Cerebellar cortex (tissue), 1 donor: ENCODE measurements around the gene PRKD3.
"Not testable (repeated sequence)": the region's sequence is repeated elsewhere in the genome, so short reads cannot be mapped to it uniquely, and the experiment has no call there.

Source experiments
- DNase-seq: peaks from one replicate; pipeline ENCODE4 v3.0.0-alpha.2; 2015; ENCODE audit warnings: low spot score

PRKD3 gene

DNA sequence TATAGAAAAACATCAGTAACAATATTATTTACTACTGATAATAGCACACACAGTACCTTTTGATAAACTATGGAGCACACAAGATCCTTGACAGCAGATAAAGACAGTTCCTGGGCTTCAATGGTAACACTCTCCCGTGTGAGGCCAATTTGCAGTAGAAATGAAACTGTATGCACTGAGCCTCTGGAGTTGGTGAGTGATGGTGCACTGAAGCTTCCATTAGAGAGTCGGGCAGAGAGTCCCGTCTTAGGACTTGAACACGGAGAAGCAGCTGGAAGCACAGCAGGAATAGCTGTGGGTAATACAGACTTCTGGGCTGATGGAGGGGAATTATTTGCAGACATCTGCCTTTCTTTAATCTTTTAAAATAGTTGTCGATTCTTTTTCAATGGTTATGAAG is 8.5 kb downstream of the PRKD3 start:
- no peak for DNase-seq

DNA sequence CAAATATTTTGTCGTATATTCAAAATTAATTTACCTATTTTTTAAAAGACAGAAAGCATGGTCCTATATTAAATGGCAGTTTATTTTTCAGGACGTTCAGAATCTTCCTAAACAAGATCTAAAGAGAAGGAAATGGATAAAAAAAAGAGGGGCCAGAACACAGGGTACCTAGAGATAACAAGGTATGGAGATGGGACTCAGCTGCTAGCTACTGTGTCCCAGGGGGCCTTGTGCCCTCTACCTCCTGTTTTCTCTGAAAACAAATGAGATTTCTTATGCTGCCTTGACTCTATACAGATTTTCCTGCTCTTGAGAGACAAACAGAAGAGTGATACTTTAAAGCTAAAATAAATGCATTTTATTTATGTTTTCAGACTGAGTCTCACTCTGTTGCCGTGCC is 9.3 kb downstream of the PRKD3 start:
- no peak for DNase-seq

DNA sequence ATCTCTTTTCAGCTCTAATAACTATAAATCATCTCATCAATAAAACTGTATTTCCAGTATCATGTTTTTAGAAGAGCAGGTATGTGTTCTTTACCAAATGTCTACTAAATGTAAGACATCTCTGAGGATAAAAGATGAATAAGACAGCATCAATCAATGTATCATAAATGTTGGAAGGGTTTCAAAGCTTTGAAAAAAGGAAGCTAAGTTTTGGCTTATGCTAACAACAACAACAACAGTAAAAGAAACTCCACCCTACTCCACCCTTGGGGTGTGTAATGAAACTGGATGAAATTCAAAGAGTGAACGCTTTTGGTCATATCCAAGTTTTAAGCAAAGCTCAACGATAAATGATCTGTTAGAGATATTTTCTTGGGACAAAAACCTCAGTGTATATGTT is 17.1 kb downstream of the PRKD3 start:
- no peak for DNase-seq

DNA sequence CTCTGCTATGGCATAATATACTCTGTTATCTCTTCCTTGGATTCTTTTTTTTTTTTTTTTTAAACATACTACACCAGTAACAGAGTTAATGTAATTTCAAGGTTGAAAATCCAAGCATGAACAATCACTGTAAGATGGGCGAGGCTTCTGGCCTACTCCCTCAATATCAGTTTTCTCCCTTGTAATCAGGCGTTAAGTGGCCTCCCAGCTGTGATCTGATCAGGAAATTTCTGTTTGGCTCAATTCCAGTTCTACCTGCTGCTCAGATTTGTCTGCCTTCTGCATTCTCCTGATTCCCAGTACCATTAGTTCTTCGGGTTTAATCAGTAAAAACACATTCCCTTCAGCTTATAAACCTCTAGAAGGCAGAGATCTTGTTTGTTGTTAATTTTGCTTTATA is 18.6 kb downstream of the PRKD3 start:
- no peak for DNase-seq

DNA sequence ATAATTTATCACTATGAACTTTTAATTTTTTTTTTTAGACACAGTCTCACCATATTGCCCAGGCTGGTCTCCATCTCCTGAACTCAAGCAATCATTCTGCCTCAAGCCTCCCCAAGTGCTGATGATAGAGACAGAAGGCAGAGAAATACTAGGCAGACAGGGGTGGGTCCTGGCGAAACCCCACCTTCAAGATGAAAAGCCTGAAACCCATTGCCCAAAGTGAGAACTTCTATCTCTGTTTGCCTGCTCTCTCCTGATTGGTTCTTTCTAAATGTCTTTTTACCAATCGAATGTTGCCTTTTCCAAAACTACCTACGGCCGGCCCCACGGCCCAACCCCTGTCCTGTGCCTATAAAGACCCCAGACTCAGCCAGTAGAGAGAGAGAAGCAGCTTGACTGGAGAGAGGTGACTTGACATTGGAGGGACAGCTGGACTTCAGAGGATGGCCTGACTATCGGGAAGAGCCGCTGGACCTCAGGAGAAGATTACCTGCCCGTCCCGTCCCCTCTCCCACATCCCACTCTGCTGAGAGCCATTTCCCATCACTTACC is 21.9 kb downstream of the PRKD3 start:
- DNase-seq = no peak

DNA sequence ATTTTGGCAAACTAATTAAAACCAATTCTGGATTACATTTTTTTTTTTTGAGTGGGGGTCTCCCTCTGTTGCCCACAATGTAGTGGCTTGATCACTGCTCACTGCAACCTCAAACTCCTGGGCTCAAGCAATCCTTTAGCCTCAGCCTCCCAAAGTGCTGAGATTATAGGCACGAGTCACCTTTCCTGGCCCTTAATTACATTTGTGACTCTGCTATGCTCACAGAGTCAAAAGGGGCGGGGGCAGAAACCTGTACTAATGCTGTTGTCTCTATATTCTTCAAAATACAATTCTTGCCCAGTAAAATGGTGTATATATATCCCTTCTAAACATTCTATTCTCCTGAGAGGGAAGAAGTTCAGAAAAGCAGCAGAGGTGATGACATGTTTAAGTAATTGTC is 23.2 kb downstream of the PRKD3 start:
- DNase-seq = no peak

DNA sequence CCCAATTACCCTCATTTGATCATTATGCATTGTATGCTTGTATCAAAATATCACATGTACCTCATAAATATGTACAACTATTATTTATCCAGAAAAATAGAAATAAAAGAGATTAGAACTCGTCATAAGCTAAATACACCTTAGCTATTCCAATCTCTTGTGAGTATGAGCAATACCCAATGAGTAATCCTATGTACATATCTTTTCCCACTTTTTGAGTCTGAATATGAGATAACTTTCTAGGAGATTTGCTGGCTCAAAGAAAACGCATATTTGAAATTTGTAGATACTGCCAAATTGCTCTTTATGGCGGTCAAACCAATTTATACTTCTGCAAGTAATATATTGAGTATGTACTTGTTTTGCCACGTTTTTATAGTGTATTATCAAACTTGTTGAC is 24.1 kb downstream of the PRKD3 start:
- no peak for DNase-seq

DNA sequence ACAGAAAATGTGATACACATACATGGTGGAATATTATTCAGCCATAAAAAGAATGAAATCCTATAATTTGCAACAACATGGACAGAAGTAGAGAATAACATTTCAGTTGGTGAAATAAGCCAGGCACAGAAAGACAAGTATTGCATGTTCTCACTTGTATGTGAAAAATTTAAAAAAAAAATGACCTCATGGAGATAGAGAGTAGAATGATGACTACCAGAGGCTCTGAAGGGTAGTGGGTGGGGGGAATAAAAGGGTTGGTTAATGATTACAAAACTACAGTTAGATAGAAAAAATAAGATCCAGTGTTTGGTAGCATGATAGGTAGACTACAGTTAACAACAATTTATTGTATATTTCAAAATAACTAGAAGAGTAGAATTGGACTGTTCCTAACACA is 24.5 kb downstream of the PRKD3 start:
- no peak for DNase-seq

DNA sequence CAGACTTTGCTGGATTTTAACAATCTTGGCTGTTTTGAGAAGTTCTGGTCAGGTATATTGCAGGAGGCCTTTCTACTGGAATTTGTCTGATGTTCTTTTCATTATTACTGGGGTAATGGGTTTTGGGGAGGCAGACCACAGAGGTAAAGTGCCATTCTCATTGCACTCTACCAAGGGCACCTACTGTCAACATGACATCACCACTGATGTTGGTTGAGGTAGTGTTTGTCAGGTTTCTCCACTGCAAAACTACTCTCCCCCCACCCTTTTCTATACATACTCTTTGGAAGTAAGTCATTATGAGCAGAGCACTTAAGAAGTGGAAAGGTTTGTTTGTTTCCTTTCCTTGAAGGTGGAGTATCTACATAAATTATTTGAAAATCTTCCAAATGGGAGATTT is 27.0 kb downstream of the PRKD3 start:
- DNase-seq = no peak

DNA sequence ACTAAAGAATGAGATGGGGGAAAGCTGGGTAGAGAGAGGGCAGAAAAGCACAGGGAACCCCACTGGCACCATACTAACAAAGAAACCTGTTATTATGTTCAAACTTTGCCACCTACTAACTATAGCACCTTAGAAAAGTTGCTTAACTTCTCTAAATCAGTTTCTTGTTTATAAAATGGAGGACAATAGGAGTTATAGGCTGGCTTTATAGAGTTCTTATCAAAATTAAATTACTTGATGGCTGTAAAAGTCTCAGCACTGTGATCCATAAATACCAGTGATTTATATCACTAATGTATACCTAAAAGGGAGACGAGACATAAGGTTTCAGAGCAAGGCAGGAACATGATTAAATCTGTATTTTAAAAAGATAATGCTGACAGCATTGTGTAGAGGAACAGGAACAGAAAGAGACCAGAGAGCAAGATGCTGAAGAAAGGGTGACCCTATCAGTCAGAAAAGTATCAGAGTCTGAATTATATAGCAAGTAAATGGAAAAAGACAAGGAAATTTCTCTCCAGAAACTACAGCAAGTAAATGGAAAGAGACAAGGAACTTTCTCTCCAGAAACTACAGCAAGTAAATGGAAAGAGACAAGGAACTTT is 29.1 kb downstream of the PRKD3 start:
- DNase-seq = no peak

DNA sequence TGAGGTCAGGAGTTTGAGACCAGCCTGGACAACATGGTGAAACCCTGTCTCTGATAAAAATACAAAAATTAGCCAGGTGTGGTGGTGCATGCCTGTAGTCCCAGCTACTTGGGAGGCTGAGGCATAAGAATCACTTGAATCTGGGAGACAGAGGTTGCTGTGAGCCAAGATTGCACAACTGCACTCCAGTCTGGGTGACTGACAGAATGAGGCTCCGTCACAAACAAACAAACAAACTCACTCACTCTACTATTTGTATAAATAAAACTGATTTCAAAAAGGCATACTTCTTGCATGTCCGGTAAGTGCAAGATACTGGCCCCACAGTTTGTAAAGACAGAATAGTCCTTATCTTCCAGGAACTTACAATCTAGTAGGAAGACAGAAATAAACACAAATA is 29.8 kb downstream of the PRKD3 start:
- not testable (repeated sequence) for DNase-seq

DNA sequence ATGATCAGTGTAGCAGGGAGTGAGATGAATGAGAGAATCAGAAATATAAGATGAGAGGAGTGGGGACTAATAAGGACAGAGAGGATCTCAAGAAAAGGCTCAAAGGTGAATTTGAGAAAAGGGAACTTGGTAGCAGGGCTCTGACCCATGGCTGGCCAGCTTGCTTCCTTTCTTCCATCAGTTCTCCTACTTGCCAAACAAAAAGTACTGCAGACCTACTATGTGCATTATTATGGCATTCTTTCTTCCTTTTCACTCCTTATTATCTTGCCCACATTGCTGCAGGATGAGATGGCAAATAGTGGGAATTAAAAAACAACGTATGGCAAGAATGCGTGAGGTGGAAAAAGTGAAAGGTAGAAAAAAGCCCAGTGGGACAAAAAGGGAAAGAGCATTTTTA is 33.0 kb downstream of the PRKD3 start:
- DNase-seq = no peak

DNA sequence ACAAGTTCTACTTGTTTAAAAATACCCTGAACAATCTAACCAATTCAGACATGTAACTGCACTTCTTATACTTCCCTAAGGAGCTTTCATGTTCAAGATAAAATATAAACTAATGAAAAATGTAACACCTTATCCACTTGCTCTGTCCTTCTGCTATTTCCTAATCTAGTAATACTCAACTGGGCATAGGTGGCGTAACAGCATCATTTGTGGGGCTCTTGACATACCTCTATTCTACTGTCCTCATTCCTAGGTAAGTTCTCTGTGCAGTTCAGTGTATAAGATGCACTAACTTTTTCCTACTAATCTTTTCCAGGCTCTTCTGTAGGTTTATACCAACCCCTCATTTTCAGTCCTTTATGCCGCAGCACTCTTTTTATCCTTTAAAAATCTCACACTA is 36.7 kb downstream of the PRKD3 start:
- no peak for DNase-seq

DNA sequence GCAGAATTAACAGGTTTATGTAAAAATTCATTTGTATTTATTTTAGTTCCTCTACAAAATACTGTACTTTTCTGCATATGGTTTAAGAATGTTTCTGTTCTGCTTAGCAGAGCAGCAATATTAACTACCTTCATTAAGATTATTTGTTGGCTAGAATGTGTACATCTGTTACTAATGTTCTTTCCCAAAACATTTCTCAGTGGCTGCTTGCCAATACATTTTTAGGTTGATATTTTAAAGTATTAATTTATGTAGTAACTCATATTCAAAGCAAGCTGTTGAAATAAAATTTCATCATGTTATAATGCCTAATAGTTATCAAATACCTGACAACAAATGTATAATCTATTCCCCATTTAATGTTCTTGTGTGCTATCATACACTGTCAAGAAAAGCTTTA is 40.3 kb downstream of the PRKD3 start:
- no peak for DNase-seq

DNA sequence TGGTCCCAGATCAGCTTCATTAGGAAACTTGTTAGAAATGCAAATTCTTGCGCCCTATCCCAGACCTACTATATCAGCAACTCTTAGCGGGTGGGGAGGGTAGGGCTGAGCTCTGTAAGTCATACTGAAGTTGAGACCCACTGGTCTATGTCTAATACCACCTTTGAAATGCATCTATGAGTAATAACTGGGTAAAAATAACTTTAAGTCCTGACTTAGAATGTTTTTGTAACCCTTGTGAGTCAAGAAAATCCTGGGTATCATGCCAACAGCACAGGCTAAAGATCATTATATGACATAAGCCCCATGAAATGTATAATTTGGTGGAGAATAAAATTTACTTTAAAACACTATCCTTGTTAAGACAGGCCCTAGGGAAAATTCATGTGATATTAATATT is 41.4 kb downstream of the PRKD3 start:
- no peak for DNase-seq

DNA sequence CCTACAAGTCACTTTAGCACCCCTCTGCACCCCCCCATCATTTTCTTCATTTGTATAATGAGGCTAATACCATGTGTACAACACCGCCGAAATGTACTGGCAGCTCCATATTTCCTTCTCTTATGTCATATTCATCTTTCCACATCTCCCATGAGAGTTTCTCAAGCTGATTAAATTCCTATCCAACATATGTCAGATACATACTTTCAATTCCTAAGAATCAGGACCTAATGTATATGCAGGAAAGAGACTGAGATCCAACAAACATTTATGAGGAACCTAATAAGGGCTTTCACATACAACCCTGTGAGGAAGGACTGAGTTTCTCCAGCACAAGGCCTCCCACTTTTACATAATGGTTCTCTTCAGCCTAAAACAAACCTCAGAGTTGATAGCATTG is 41.9 kb downstream of the PRKD3 start:
- no peak for DNase-seq

DNA sequence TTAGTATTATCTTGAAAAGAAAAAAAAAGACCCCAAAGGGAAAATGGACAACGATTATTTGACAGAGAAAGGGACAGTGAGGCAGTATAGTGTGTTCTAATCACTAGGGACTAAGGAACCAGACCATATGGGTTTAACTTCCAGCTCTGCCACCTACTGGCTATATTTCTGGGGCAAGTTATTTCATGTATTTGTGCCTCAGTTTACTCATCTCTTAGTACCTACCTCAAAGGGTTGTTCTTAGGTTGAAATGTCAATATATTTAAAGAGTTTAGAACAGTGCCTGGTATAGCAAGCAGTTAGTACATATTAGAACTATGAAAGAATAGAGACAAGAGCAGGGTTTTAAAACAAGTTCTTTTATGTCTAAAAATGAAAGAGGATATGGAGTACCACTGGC is 42.7 kb downstream of the PRKD3 start:
- DNase-seq = no peak

DNA sequence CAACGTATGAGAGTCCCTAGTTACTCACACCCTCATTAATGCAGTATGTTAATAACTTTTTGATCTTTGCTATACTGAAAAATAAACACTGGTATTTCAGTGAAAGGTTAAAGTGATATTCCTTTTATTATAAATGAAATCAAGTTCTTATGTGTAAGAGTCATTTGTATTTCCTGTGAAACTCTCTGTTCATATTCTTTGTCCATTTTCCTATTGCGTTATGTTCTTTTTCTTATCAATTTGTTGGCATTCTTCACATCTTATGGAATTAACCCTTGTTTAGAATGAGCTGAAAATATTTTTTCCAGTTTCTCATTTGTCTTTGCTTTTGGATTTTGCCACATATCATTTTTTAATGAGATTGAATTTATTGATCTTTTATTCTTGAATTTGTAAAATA is 48.3 kb downstream of the PRKD3 start:
- DNase-seq = no peak
